Measurements from ENCODE around the gene FERMT1.
"Not testable (repeated sequence)": the region's sequence is repeated elsewhere in the genome, so short reads cannot be mapped to it uniquely, and the experiment has no call there.

FERMT1 gene

GRCh38 chr20:6114696-6115095, 8.1 kb downstream of the FERMT1 start:
- no peak for DNase-seq

- DNase-seq, result no peak
These were observed 8.9 kb downstream of the FERMT1 start for GRCh38 chr20:6113951-6114350.

- DNase-seq, result not testable (repeated sequence)
These were observed 9.9 kb downstream of the FERMT1 start for GRCh38 chr20:6112965-6113364.

GRCh38 chr20:6108330-6108729, 14.5 kb downstream of the FERMT1 start:
- no peak for DNase-seq

- DNase-seq, result no peak
These were observed 18.2 kb downstream of the FERMT1 start for GRCh38 chr20:6104493-6105188.

GRCh38 chr20:6103301-6103700, 19.5 kb downstream of the FERMT1 start:
- no peak for DNase-seq

GRCh38 chr20:6101346-6101745, 21.5 kb downstream of the FERMT1 start:
- DNase-seq, result no peak

GRCh38 chr20:6100246-6100645, 22.6 kb downstream of the FERMT1 start:
- no peak for DNase-seq

GRCh38 chr20:6099819-6100218, 23.0 kb downstream of the FERMT1 start:
- no peak for DNase-seq

GRCh38 chr20:6095409-6095808, 27.4 kb downstream of the FERMT1 start:
- no peak for DNase-seq

- no peak for DNase-seq
These were observed 28.3 kb downstream of the FERMT1 start for GRCh38 chr20:6094565-6094964.

GRCh38 chr20:6094063-6094462, 28.8 kb downstream of the FERMT1 start:
- no peak for DNase-seq

GRCh38 chr20:6091661-6092060, 31.2 kb downstream of the FERMT1 start:
- DNase-seq, result no peak

GRCh38 chr20:6086868-6087267, 36.0 kb downstream of the FERMT1 start:
- no peak for DNase-seq

- DNase-seq, result no peak
These were observed 38.9 kb downstream of the FERMT1 start for GRCh38 chr20:6083926-6084325.

GRCh38 chr20:6081236-6081635, 41.6 kb downstream of the FERMT1 start:
- DNase-seq, result no peak

- no peak for DNase-seq
These were observed 43.8 kb downstream of the FERMT1 start for GRCh38 chr20:6079016-6079415.

- no peak for DNase-seq
These were observed 47.2 kb downstream of the FERMT1 start for GRCh38 chr20:6075428-6076219.

GRCh38 chr20:6074784-6075183, 48.0 kb downstream of the FERMT1 start:
- no peak for DNase-seq

GRCh38 chr20:6074145-6074561, 48.7 kb downstream of the FERMT1 start:
- DNase-seq, result no peak

GRCh38 chr20:6070829-6071695, 51.8 kb downstream of the FERMT1 start:
- no peak for DNase-seq

- DNase-seq, result no peak
These were observed 53.2 kb downstream of the FERMT1 start for GRCh38 chr20:6069669-6070068.

- no peak for DNase-seq
These were observed 55.0 kb downstream of the FERMT1 start for GRCh38 chr20:6067763-6068318.
